Activated naive CD4-positive, alpha-beta T cell treated with anti-CD3 and anti-CD28 coated beads for 36 hours (primary cell): ENCODE measurements around the gene CEBPB. TPM values are rescaled to one million over a fixed set of nuclear protein-coding genes. Genes with fewer than 3 reads are reported as not detected.

ENCODE experiments used
- CTCF ChIA-PET: fragments of 350-600 bp; sonication (Branson Sonifier 250); formaldehyde crosslinking; loops from one replicate; lab custom pipeline; 2021; ENCODE audit warnings: antibody characterized with exemption; lab: Charles Lee
- DNase-seq: peaks from one replicate; pipeline ENCODE4 v3.0.0-alpha.2; 2020
- H3K27ac Mint-ChIP-seq: one replicate; pipeline ENCODE4 v1.8.0; 2021; ENCODE audit warnings: mild to moderate bottlenecking, mixed read lengths
- H3K27me3 Mint-ChIP-seq: one replicate; pipeline ENCODE4 v1.8.0; 2021; ENCODE audit warnings: low read depth, mixed read lengths
- H3K36me3 Mint-ChIP-seq: one replicate; pipeline ENCODE4 v1.8.0; 2021; ENCODE audit warnings: low read depth, mixed read lengths
- H3K4me1 Mint-ChIP-seq: one replicate; pipeline ENCODE4 v1.8.0; 2021; ENCODE audit warnings: low read depth, mixed read lengths
- H3K4me3 Mint-ChIP-seq: one replicate; pipeline ENCODE4 v1.8.0; 2021; ENCODE audit warnings: mild to moderate bottlenecking, moderate library complexity, mixed read lengths
- H3K9me3 Mint-ChIP-seq: one replicate; pipeline ENCODE4 v1.8.0; 2021; ENCODE audit warnings: mixed read lengths
- intact Hi-C: fragments of 100-400 bp; cut with micrococcal nuclease; formaldehyde crosslinking; loops from one replicate; pipeline ENCODE4 v1.15.1; 2023
- total RNA-seq, 2 experiments: library from RNA; stranded (reverse); gene quantifications; one replicate each; pipeline ENCODE4 v1.2.3, GENCODE V29; 2021

Gene CEBPB
- total RNA-seq = 10 to 100 TPM; 38.5 to 38.6 TPM

GRCh38 chr20:50190251-50191064 lies at the start of gene CEBPB:
Gene CEBPB (plus strand): TSS chr20:50190830. CDS start chr20:50191034, 204 bp downstream.
- Mint-ChIP-seq H3K4me3 (peak within 1 kb of the TSS; percentile 79), H3K9me3 (no peaks in the 10 kb centered on the region), H3K4me1 (peaks cover 15% of the 10 kb centered on the region), H3K27me3 (peaks cover 8% of the 10 kb centered on the region), H3K27ac (peak within 1 kb of the TSS; percentile 92), H3K36me3 (peaks cover 16% of the 10 kb centered on the region)
- CTCF ChIA-PET = interaction anchor here (0.6 to 11.5 kb wide), 6 partner anchors 11 to 273 kb away, joined by 3 to 171 read pairs (median 4); no protein-coding TSS in a partner anchor
- intact Hi-C loops = loop anchor here (1.0 to 5.0 kb wide), 10 partner anchors 80 to 557 kb away; partner anchors contain the start of genes PARD6B and PTPN1
- DNase-seq = peak; percentile 90

GRCh38 chr20:50141018-50141675 lies 49.5 kb upstream of the CEBPB start:
- DNase-seq = no peak
- H3K27me3 Mint-ChIP-seq = no peaks in the 10 kb centered on the region
- intact Hi-C loops = no loop called here
- H3K9me3 Mint-ChIP-seq = no peaks in the 10 kb centered on the region
- H3K4me3 Mint-ChIP-seq = no peak overlapping the region
- peaks cover 41% of the 10 kb centered on the region for H3K4me1 Mint-ChIP-seq
- H3K36me3 Mint-ChIP-seq = peaks cover 20% of the 10 kb centered on the region
- H3K27ac Mint-ChIP-seq = no peak overlapping the region
- CTCF ChIA-PET = interaction anchor here (0.6 to 1.7 kb wide), 3 partner anchors 20 to 494 kb away, joined by 3 to 5 read pairs (median 4); no protein-coding TSS in a partner anchor

GRCh38 chr20:50141811-50142561 lies 48.6 kb upstream of the CEBPB start:
- Mint-ChIP-seq H3K4me3 (no peak overlapping the region), H3K27me3 (no peaks in the 10 kb centered on the region), H3K9me3 (no peaks in the 10 kb centered on the region), H3K27ac (peak overlapping the region; percentile 3), H3K36me3 (peaks cover 20% of the 10 kb centered on the region), H3K4me1 (peaks cover 45% of the 10 kb centered on the region)
- DNase-seq = no peak
- intact Hi-C loops = no loop called here
- CTCF ChIA-PET = interaction anchor here (1.4 to 3.8 kb wide), 2 partner anchors 21 to 493 kb away, joined by 3 to 16 read pairs; no protein-coding TSS in a partner anchor

GRCh38 chr20:50142812-50143211 lies 47.8 kb upstream of the CEBPB start:
- Mint-ChIP-seq H3K9me3 (no peaks in the 10 kb centered on the region), H3K4me1 (peaks cover 45% of the 10 kb centered on the region), H3K27me3 (no peaks in the 10 kb centered on the region), H3K27ac (no peak overlapping the region), H3K36me3 (peaks cover 22% of the 10 kb centered on the region), H3K4me3 (no peak overlapping the region)
- DNase-seq = no peak
- intact Hi-C loops = no loop called here
- CTCF ChIA-PET = interaction anchor here (1.4 to 3.8 kb wide), 2 partner anchors 22 to 492 kb away, joined by 3 to 16 read pairs; no protein-coding TSS in a partner anchor

- H3K9me3 Mint-ChIP-seq = no peaks in the 10 kb centered on the region
- no peaks in the 10 kb centered on the region for H3K27me3 Mint-ChIP-seq
- no peak overlapping the region for H3K27ac Mint-ChIP-seq
- peaks cover 52% of the 10 kb centered on the region for H3K4me1 Mint-ChIP-seq
- peaks cover 20% of the 10 kb centered on the region for H3K36me3 Mint-ChIP-seq
- no peak for DNase-seq
- no peak overlapping the region for H3K4me3 Mint-ChIP-seq
- intact Hi-C loops = no loop called here
- CTCF ChIA-PET = interaction anchor here (2.0 to 3.8 kb wide), 2 partner anchors 10 to 24 kb away, joined by 6 to 16 read pairs; no protein-coding TSS in a partner anchor
Measured at GRCh38 chr20:50144362-50144761, 46.3 kb upstream of the CEBPB start.

GRCh38 chr20:50145566-50145965 lies 45.1 kb upstream of the CEBPB start:
- intact Hi-C loops = no loop called here
- Mint-ChIP-seq H3K27me3 (no peaks in the 10 kb centered on the region), H3K4me1 (peaks cover 57% of the 10 kb centered on the region), H3K9me3 (no peaks in the 10 kb centered on the region), H3K4me3 (no peak overlapping the region), H3K27ac (peak overlapping the region; percentile 98), H3K36me3 (peaks cover 16% of the 10 kb centered on the region)
- DNase-seq = no peak
- CTCF ChIA-PET = interaction anchor here (0.6 to 3.8 kb wide), 5 partner anchors 8 to 333 kb away, joined by 3 to 16 read pairs (median 4); partner anchors contain the start of gene PEDS1

- no peaks in the 10 kb centered on the region for H3K9me3 Mint-ChIP-seq
- intact Hi-C loops = no loop called here
- DNase-seq = no peak
- peaks cover 59% of the 10 kb centered on the region for H3K4me1 Mint-ChIP-seq
- peak overlapping the region; percentile 74 for H3K4me3 Mint-ChIP-seq
- peak overlapping the region; percentile 98 for H3K27ac Mint-ChIP-seq
- peaks cover 19% of the 10 kb centered on the region for H3K36me3 Mint-ChIP-seq
- CTCF ChIA-PET = interaction anchor here (0.6 to 8.7 kb wide), 2 partner anchors 27 to 332 kb away, joined by 3 to 77 read pairs; no protein-coding TSS in a partner anchor
- H3K27me3 Mint-ChIP-seq = no peaks in the 10 kb centered on the region
Measured at GRCh38 chr20:50146214-50146613, 44.4 kb upstream of the CEBPB start.

GRCh38 chr20:50146732-50147662 lies 43.6 kb upstream of the CEBPB start:
- Mint-ChIP-seq H3K36me3 (peaks cover 18% of the 10 kb centered on the region), H3K27me3 (no peaks in the 10 kb centered on the region), H3K27ac (peak overlapping the region; percentile 98), H3K4me1 (peaks cover 61% of the 10 kb centered on the region), H3K4me3 (peak overlapping the region; percentile 74), H3K9me3 (no peaks in the 10 kb centered on the region)
- intact Hi-C loops = loop anchor here (1.0 kb wide), 2 partner anchors 19 to 32 kb away; no protein-coding TSS in a partner anchor
- peak; percentile 91 for DNase-seq
- CTCF ChIA-PET = interaction anchor here (0.8 to 8.7 kb wide), 6 partner anchors 13 to 313 kb away, joined by 3 to 77 read pairs (median 3); partner anchors contain the start of gene UBE2V1

- Mint-ChIP-seq H3K36me3 (peaks cover 10% of the 10 kb centered on the region), H3K27ac (peak overlapping the region; percentile 98), H3K4me3 (no peak overlapping the region), H3K4me1 (peaks cover 70% of the 10 kb centered on the region), H3K27me3 (no peaks in the 10 kb centered on the region), H3K9me3 (no peaks in the 10 kb centered on the region)
- CTCF ChIA-PET = interaction anchor here (0.9 to 8.7 kb wide), 4 partner anchors 19 to 170 kb away, joined by 3 to 77 read pairs (median 10); no protein-coding TSS in a partner anchor
- intact Hi-C loops = loop anchor here (10.0 kb wide), 1 partner anchor 335 kb away; the partner anchor contains the start of gene SLC9A8
- no peak for DNase-seq
Measured at GRCh38 chr20:50149481-50150254, 41.0 kb upstream of the CEBPB start.
